Measurements from ENCODE around the gene NRP2.

Gene NRP2

GRCh38 chr2:205682239-205682970 lies at the start of gene NRP2:
Gene NRP2 (plus strand): TSS chr2:205682501. CDS start chr2:205683291, 790 bp downstream.
- no peak for DNase-seq (ENCODE audit: low read depth)

DNA sequence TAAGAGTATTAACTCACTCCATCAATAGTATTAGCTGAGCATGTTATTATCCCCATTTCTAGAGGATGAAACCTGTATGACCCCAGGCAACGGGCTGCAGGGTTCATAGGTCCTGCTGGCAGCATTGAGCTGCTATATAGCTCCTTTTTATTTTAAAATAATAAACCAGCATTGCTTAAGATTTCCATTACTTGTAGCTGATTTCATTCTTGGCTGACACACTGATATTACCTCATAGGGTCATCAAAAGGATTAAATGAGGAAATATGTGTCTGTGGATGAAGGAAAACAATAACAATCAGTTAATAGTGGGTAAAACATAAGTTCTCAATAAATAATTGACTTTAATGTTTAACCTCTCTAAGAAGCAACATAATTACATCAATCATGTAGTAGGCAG lies 48.3 kb upstream of the NRP2 start:
- DNase-seq (ENCODE audit: low read depth) = peak; percentile 18

- DNase-seq (ENCODE audit: low read depth) = no peak
These were observed 45.6 kb upstream of the NRP2 start for GRCh38 chr2:205636549-205637319.

GRCh38 chr2:205637320-205637602 lies 45.0 kb upstream of the NRP2 start:
- no peak for DNase-seq (ENCODE audit: low read depth)

DNA sequence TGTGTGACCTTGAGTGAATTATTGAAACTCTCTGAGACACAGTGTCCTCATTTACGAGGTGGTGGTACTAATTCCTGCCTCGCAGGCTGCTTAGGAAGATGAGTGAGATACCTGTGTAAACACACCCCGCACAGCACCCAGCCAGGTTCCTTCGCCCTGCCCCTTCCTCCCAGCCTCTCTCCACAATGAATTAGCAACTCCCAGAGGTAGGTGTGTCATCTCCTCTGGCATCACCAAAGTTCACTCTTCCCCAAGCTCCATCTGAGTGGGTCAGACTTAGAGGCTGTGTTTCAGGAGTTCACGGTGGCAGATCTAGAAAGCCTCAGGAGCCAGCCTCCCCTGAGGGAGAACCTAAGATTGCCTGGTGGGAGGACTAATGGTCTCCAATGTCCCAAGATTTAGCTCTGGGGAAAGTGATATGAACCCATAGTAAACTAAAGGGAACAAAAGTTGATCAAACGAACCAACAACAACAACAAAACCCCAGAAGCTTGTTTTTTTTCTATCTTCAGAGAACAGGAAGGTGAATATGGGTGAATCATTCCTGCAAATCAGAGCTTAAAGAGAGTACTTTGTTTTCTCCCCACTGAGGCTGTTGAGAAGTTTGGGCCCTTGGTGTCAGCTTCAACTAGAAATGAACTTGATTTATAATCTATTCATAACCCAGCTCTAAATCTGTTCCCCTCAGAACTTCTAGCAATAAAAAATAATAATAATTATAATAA lies 44.4 kb upstream of the NRP2 start:
- DNase-seq (ENCODE audit: low read depth) = no peak

DNA sequence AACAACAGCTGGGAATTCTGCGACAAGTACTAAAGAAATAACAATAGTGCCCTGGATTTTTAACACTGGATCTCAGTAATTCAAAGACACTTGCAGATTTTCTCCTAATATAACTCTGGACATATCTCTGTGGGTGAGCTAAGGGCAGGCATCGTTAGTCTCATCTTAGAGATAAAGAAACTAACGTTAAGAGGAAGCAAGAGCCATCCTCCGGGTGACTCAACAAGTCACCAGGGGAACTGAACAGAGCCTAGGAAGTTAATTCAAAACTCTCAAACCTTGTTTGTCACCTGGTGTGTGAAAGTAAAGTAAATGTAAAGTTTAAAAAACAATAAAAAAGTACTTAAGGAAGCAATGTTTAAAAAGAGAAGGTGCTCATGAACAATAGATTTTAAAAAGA lies 41.6 kb upstream of the NRP2 start:
- no peak for DNase-seq (ENCODE audit: low read depth)

DNA sequence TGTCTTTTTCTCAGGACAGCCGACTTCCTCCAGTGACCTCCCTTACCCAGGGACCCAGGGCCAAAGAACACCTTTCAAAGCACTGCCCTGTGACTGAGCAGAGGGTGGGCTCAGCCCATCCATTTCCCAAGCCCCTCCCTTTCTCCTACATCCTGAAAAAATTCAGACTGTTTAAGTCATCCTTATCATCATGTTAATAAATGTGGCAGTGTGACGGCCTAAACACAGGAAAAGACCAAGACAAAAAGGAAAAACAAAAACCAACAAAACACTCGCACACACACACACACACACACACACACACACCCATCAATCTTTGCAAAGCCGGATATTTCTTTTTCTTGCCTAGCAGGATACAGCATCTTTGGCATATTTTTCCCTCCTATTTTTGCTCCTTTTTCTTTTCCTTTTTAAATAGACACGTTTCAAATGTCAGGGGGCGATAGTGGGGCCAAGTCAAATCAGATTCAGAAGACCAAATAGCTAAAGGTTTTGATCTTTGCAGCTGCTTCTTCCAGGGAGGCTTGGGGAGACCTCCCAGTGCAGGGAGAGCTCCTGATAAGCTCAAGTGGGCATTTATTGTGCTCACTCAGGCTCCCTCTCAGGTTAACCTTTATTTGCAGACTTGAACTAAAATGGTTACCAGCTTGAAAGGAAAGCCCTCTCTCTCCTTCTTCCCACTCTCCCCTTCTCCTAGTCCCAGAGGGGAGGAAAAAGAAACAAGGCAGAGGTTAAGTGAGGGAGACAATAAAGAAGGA lies 39.5 kb upstream of the NRP2 start:
- DNase-seq (ENCODE audit: low read depth) = no peak

DNA sequence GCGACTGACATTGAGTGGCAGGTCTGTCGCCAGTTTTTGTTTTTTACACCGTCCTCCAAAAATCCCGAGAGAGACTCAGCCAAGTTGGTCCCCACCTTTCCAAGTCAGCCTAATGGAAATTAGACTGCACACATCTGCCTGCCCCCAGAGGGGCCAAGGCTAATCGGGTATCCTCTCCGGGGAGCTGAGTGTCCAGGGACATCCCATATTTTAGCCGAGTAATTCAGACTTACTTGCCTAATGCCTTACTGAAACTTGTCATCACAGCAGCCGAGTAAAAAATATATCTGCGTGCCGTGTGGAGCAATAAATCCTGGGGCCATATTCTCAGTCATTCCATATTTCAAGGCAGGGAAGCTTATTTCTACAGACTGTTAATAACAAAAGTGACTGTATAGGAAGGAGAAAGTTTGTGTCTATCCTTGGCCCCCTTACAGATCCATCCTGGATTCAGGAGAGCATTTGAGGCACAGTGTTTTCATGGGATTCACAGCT lies 38.9 kb upstream of the NRP2 start:
- DNase-seq (ENCODE audit: low read depth) = no peak

DNA sequence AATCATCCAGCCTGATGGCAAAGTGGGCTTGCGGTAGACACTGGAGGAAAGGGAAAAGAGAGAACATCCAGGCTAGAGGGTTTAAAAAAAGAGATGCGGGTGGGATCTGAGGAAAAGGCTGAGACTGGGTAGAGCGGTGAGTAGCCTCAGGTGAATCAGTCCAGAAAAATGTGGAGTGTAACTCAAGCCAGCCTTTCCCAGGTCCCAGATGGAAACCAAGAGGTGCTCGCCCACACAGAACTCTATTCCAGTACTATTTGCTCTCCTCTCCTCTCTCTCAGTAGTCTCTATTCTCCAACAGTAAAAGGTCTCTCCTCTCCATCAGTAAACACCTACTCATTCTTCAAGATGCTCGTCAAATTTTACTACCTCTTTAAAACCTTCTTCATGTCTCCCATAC lies 38.3 kb upstream of the NRP2 start:
- no peak for DNase-seq (ENCODE audit: low read depth)

- DNase-seq (ENCODE audit: low read depth) = no peak
These were observed 35.6 kb upstream of the NRP2 start for GRCh38 chr2:205646680-205647079.

- DNase-seq (ENCODE audit: low read depth) = peak; percentile 93
These were observed 31.9 kb upstream of the NRP2 start for GRCh38 chr2:205650450-205650849.

- no peak for DNase-seq (ENCODE audit: low read depth)
These were observed 31.4 kb upstream of the NRP2 start for GRCh38 chr2:205650931-205651330.

DNA sequence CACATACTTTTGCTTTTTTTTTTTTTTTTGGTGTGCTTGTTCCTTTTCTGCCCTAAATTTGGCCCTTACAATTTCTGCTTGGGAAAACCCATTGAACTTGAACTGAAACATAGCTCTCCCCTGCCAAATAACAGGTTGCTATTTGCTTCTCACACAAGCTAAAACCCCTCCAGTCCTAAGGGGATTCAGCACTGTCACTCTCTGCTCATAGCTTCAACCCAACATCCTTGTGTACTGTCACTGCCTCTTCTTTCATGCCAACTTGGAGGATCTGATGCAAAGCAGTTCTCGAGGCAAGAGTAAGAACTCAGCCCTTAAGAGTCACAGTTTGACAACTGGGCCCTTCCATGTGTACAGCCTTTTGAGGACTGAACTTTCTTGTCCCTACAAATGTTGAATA lies 30.6 kb upstream of the NRP2 start:
- no peak for DNase-seq (ENCODE audit: low read depth)

GRCh38 chr2:205654878-205655605 lies 27.3 kb upstream of the NRP2 start:
- peak; percentile 74 for DNase-seq (ENCODE audit: low read depth)

DNA sequence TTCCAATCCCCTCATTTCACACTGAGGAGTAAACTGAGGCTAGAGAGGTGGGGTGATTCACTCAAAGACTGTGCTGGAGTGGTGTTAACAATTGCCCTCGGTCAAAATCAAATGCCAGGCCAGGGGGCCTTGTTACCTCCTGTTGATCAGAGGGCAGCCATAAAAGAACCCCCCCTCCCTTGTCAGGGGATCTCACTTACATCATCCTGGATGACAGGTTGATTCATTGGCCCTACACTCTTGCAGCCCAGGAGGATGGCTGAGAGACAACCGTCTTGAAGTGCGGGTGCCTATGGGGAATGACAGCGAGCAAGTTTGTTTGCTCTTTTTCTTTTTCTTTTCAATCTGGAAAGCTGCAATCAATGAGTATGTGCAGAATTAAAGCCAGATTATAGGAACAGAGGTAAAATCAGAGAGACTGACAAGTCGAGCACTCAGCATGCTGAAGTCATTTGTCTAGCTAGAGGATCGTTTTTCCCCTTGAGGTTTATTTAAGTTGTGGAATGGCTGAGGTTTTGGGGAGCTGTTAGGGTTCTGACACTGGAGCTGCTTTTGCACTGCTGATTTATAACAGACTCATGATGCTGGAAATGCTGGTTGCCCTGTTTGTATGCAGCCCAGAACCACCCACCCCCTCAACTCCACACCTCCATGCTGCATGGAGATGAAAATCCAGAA lies 26.4 kb upstream of the NRP2 start:
- no peak for DNase-seq (ENCODE audit: low read depth)

DNA sequence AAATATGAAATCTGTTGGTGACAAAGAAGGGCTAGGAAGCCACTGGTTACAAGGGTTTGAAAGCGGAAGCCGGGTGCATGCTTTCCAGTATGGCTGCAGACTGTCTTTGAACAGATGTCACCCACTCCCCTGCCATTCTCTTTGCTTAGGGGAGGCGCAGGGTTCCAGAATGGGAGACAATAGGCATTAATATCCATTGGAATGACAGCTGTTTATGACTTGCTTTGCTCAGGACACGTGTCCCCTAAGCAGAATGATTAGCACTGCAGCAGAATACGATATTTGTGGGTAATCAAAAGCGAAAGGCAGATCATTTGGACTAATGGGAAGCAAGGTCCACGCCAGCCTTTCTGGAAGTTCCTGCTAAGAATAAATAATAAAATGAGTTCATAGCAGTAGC lies 25.8 kb upstream of the NRP2 start:
- DNase-seq (ENCODE audit: low read depth) = no peak

DNA sequence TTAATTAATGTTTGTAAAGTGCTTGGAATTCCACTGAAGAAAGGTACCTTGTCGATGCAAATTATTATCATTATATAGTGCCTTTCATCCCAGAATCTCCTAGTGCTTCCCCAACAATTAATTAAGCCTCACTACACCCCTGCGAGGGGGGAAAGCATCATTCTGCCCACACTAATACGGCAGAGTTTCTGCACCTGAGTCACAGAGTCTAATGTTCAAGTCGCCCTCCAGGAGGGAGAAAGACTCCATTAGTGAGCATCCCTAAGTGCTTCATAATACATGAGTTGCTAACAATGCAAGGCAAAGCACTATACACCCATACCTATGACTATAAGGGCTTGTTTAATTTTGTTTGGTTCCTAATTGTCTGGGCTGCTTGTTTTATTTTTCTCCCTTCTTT lies 25.4 kb upstream of the NRP2 start:
- no peak for DNase-seq (ENCODE audit: low read depth)

GRCh38 chr2:205657579-205657978 lies 24.7 kb upstream of the NRP2 start:
- DNase-seq (ENCODE audit: low read depth) = peak; percentile 93

DNA sequence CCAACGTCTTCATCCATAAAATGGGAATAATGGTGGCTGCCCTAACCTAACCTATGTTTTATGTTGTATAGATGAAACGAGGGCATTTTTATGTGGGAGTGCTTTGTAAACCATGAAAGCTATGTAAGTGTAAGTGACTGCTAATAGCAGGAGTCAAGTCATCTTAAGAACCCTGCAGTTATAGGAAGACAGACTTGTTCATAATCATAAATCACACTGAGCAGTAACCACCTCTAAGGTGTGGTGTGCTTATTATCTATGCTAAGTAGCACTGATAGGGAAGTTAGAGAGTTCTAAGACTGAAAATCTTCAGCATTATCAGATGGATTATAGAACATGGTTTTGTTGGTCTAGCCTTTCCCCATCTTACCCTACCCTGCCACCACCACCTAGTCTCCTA lies 24.2 kb upstream of the NRP2 start:
- DNase-seq (ENCODE audit: low read depth) = no peak

DNA sequence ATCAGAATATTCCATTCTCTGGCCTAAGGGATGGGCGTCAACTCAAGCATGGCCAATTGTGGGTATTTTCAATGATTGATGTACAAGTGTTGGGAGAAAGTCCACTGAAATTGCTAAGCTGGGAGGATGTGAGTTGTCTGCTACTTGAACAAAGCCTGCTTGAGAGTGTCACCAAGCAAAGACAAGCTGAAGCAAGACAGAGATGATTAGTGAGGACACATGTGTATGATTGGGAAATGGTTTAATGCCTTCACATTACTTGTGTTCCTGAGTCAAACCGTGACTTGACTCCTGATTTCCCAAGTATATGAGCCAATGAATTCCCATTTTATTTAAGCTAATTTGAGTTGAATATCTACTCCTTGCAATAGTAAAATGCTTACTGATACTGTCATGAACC lies 23.7 kb upstream of the NRP2 start:
- no peak for DNase-seq (ENCODE audit: low read depth)

DNA sequence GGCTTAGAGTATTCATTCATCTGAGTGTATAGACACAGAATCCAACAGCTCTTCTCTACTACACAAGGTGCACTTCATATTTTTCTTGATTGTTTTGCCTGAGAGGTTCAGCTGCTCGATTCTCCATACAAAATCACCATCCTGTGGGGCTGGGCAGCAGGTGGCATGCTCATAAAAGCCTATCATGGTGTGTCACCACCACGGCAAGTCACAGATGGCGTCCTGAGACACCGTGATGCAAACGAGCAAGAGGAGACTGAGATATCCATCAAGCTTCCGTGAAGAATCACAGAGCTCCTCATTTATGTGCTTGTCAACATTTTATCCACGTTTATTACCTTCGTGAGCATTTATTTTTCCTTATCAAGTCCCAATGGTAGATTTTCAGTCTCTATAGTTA lies 22.4 kb upstream of the NRP2 start:
- no peak for DNase-seq (ENCODE audit: low read depth)

Data from GM04503 (cell line).